Spinal cord (tissue), 10 donors: ENCODE measurements around the gene SPON1. TPM values are rescaled to one million over a fixed set of nuclear protein-coding genes. Genes with fewer than 3 reads are reported as not detected.

Source experiments
- DNase-seq, 6 donors: peaks; one replicate each; pipeline versions ENCODE4 v3.0.0 to v3.0.0-alpha.2; 2013 to 2015; ENCODE audit warnings: low spot score in 6 of 6, low read depth in 4 of 6
- H3K27ac ChIP-seq: one replicate; pipeline ENCODE4 v1.5.1; 2013; ENCODE audit warnings: low read depth, low read length, control low read depth
- H3K27me3 ChIP-seq: one replicate; pipeline ENCODE4 v1.6.1; 2013; ENCODE audit warnings: low read length; ENCODE audit not compliant: control insufficient read depth, insufficient read depth
- H3K36me3 ChIP-seq: one replicate; pipeline ENCODE4 v1.6.1; 2013; ENCODE audit warnings: low read length; ENCODE audit not compliant: control insufficient read depth, insufficient read depth
- H3K4me1 ChIP-seq: one replicate; pipeline ENCODE4 v1.6.1; 2013; ENCODE audit warnings: low read length; ENCODE audit not compliant: control insufficient read depth, insufficient read depth
- H3K4me3 ChIP-seq: one replicate; pipeline ENCODE4 v1.5.1; 2013; ENCODE audit warnings: low read depth, low read length, control low read depth
- H3K9me3 ChIP-seq: one replicate; pipeline ENCODE4 v1.6.1; 2013; ENCODE audit warnings: low read length; ENCODE audit not compliant: control insufficient read depth, insufficient read depth
- WGBS: methylation state at CpG from one replicate; pipeline ENCODE4 v1.1.5; 2013; ENCODE audit warnings: missing lambda C conversion rate; ENCODE audit not compliant: insufficient coverage; 5-methylcytosine and 5-hydroxymethylcytosine counted together
- polyA plus RNA-seq, 2 donors: library from polyadenylated mRNA; unstranded; fragments of 120-200 nt; gene quantifications; one replicate each; pipeline ENCODE4 v1.2.1, GENCODE V29; 2013; ENCODE audit not compliant: insufficient read length in 2 of 2
- total RNA-seq, 2 donors: library from RNA; depleted of rRNA in 1 of 2; stranded (reverse); fragments of 120-200 nt in 1 of 2; fragments of >200 nt in 1 of 2; gene quantifications; one replicate each; pipeline versions ENCODE4 v1.2.3 to v1.2.4, GENCODE V29; 2013 to 2014
- donor health status: healthy.

Gene SPON1
- total and polyA plus RNA-seq, 4 donors: 84.4 to 193 (median 106) TPM

DNA sequence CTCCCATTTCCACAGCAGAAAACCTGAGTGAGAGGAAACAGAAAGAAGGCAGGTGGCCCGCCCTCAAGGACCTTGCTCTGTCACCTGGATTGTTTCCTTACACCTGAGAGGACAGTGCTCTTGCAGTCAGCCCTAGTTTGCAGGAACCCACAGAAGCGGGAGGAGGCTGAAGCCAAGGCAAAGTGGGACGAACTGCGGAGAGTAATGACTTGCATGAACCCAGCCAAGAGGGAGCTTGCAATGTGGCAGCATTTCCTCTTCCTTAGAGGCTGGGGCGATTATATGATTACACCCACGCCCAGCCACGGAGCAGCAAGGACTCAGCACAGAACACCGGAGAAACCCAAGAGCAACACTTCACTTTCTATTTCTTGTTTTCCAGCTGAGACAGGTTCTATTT is 102.6 kb downstream of the SPON1 start:
- no peaks in the 10 kb centered on the region for H3K9me3 ChIP-seq
- peaks cover 5% of the 10 kb centered on the region for H3K4me1 ChIP-seq
- H3K27ac ChIP-seq: no peak overlapping the region
- H3K27me3 ChIP-seq: no peaks in the 10 kb centered on the region
- H3K36me3 ChIP-seq: no peaks in the 10 kb centered on the region
- 83% methylated on average over 4 of the region's 8 CpGs for WGBS
- DNase-seq: peak in 1 of 6 donors; percentile 39
- no peak overlapping the region for H3K4me3 ChIP-seq

DNA sequence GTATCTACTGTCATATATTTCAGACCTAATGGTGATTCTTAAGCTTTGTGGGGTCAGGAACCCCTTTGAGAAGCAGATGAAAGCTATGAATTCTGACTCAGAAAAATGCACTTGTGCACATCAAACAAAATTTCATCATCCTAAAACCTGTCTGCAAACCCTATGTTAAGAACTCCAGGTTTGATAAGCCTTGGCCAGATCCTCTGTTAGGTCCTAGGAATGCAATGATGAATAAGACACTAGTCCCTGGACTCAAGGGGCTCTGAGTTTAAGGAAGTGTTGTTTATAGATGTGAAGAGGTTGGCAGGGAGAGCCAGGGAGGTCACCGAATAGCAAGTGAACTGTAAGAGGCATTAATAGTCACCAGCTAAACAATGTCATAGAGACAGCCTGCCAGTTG is 103.2 kb downstream of the SPON1 start:
- no peaks in the 10 kb centered on the region for H3K9me3 ChIP-seq
- H3K36me3 ChIP-seq: no peaks in the 10 kb centered on the region
- H3K27ac ChIP-seq: no peak overlapping the region
- no peaks in the 10 kb centered on the region for H3K27me3 ChIP-seq
- no CpG with 5 or more reads among the region's 1 CpG for WGBS
- no peak overlapping the region for H3K4me3 ChIP-seq
- no peak for DNase-seq
- peaks cover 5% of the 10 kb centered on the region for H3K4me1 ChIP-seq

DNA sequence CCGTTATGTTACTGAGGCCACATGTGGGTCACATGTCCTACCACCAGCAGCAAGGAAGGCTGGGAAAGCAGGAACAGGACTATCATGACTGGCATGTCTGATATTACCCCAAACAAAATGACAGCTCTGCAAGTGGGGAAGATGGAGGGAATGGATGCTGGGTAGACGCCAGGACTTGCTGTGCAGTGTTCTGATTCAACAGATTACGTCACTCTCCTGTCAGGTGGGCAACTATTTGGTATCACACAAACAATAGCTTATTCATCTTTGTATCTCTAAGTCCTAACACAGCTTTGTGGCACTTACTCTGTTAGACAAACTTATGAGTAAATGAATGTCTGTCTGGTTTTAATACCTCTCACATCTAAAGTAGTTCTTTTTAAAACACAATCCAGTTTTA is 105.2 kb downstream of the SPON1 start:
- DNase-seq: no peak
- 89% methylated on average over 1 of the region's 3 CpGs for WGBS
- Histone ChIP-seq H3K27me3 (no peaks in the 10 kb centered on the region), H3K4me3 (no peak overlapping the region), H3K4me1 (peaks cover 5% of the 10 kb centered on the region), H3K27ac (no peak overlapping the region), H3K9me3 (no peaks in the 10 kb centered on the region), H3K36me3 (no peaks in the 10 kb centered on the region)

DNA sequence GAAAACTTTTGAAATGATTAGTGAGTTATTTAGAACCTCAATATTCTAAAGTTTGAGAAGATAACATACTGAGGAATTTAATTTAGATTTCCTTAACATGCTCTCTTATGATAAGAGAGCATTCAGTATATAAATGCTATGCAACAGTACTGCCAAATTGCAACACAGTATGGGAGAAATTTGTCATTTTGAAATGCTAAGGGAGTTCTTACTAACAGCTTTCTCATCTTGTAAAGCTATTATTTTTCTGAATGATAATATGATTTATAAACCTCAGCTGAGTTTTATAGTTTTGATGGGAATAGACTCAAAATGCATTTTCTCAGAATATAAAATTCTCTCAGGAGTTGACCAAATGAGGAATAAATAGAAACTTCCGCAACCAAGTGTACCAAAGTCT is 108.4 kb downstream of the SPON1 start:
- Histone ChIP-seq H3K36me3 (no peaks in the 10 kb centered on the region), H3K4me3 (no peak overlapping the region), H3K4me1 (no peaks in the 10 kb centered on the region), H3K27ac (no peak overlapping the region), H3K27me3 (no peaks in the 10 kb centered on the region), H3K9me3 (no peaks in the 10 kb centered on the region)
- DNase-seq: peak in 1 of 6 donors; percentile 64
- WGBS: no CpG with 5 or more reads among the region's 1 CpG

DNA sequence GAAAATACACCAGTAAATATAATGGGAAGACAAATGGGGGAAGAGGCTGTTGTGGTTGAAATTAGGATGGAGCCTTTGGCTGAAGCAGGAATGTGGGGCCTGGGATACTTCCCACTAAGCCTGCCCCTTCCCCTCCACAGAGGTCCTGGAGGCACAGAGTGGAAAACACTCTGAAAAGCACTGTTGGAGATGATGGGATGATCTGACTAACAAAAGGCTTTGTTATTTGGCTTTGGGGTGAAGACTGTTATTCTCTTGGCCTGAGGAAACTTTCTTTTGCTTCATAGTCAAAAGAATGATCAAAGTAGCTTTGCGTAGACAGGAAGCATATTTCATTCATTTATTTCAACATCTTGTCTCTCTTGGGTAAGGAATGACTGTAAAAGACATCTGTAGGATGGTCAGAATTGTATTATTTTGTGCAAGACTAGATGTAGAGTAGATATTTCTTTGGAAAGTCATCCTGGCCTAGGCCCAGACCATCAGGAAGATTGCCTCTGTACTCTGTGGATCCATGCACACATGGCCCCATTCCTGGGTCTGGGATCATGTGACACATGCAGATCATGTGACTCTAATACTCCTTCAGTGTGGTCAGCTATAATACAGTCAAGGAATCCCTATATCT is 111.4 kb downstream of the SPON1 start:
- H3K4me3 ChIP-seq: no peak overlapping the region

DNA sequence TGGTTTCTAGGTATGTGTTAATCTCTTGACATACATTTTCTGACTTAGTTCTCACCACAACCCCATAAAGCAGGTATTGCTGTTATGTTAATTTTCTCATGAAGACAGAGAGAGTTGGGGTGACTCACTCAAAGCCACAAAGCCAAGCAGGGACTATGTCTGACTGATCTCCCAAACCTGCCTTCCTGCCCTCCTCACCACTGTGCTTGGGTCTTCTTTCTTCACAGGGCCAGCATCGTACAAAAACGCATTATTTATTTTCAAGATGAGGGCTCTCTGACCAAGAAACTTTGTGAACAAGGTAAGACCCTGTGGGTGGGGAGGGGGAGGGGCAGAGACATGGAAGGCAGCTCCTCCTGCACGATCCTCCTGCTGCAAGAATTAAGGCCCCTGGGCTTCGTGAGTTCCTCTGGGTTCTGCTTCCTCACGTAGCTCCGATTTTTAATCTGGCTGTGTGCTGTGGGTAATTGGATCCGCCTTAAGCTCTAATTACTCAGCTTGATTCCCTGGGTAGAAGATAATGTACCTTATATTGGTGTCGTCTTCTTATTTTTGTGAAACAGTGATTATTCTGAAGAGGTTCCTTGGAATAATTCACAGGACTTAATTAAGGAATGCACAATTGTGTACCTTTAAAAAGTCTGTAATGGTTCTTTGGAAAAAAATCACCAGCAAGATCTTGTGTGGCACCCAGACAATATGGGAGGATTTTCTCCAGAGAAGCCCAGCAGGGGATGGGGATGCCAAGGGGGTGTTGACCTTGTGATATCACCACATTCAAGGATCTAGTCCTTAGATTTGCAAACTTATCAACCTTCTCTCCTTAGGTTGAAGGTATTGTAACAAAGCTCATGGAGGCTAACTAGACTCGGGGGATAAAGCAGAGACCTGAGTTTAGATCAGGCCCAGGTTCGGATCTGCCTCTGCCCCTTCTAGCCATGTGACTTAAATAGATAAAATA is 112.9 kb downstream of the SPON1 start:
- peak in 1 of 6 donors; percentile 78 for DNase-seq
- WGBS: 100% methylated on average over 1 of the region's 10 CpGs
- no peaks in the 10 kb centered on the region for H3K9me3 ChIP-seq
- H3K27me3 ChIP-seq: no peaks in the 10 kb centered on the region
- H3K27ac ChIP-seq: no peak overlapping the region
- H3K4me3 ChIP-seq: no peak overlapping the region
- peaks cover 1% of the 10 kb centered on the region for H3K36me3 ChIP-seq
- H3K4me1 ChIP-seq: no peaks in the 10 kb centered on the region

More for the DNA sequence above, 111.4 kb downstream of the SPON1 start:
- H3K27me3 ChIP-seq: no peaks in the 10 kb centered on the region
- no peak for DNase-seq
- no peak overlapping the region for H3K27ac ChIP-seq
- no peaks in the 10 kb centered on the region for H3K4me1 ChIP-seq
- H3K9me3 ChIP-seq: no peaks in the 10 kb centered on the region
- H3K36me3 ChIP-seq: no peaks in the 10 kb centered on the region
- no CpG with 5 or more reads among the region's 1 CpG for whole genome bisulfite sequencing

DNA sequence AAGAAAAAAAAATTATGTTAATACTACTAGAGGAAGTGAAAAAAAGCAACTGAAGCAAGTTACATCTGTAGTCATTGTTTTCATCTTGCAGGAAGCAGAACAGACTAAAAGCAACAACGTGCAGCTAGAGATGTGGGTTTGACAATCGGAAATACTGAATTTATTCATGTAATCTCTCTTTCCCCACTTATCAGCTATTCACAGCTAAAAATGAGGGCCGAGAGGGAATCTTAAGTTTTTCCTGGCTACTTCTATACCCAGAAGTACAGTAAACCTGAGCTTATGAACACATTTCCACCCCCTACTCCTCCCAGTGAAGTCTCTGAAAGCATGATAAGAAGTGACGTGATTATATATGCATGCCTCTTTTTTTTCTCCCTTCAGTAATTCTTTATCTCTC is 116.5 kb downstream of the SPON1 start:
- Histone ChIP-seq H3K9me3 (no peaks in the 10 kb centered on the region), H3K36me3 (peaks cover 4% of the 10 kb centered on the region), H3K27me3 (no peaks in the 10 kb centered on the region), H3K4me1 (no peaks in the 10 kb centered on the region), H3K4me3 (no peak overlapping the region), H3K27ac (no peak overlapping the region)
- WGBS: no CpG with 5 or more reads among the region's 4 CpGs
- DNase-seq: peak in 1 of 6 donors; percentile 52

DNA sequence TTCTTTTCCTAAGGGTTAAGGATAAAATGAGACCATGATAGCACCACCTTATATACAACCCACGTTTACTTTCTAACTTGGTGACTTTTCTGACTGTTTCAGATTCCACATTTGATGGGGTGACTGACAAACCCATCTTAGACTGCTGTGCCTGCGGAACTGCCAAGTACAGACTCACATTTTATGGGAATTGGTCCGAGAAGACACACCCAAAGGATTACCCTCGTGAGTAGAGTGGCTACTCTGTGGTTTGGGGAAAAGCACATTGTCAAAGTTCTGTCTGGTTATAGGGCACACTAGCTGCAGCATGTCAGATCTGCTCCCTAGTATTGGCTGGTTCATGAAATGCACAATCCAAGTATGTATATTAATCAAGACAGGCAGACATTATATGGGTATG is 117.3 kb downstream of the SPON1 start:
- 100% methylated on average over 1 of the region's 4 CpGs for WGBS
- H3K4me1 ChIP-seq: no peaks in the 10 kb centered on the region

DNA sequence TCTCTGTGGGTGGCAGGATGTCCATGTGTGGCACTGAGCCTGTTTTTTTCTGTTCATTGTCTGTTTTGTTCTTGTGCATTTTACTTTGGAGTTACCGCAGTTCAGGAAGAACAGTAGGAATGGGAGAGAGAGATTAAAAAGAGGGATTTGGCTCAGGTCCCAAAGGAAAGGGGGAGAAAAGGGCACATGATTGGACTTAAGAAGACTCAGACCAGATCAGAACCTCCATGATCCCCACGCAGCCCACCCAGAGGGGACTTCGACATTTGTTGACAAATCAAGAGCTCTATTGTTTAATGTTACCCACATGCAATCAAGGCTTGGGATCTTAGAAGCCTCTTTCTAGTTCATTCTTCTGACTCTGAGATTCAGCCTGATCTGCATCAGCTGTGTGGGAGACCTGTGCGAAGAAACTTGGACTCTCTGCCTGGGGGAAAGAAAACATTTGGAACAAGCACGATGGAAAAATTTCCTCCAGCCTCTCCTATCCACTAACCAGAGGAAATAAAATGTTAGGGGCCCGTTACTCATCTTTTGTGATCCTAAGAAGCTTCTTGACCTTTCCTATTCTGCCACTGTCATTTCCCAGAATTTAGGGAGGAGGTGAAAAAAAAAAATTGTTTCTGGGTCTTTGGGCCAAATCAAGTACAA is 119.2 kb downstream of the SPON1 start:
- 40% methylated on average over 4 of the region's 6 CpGs for WGBS
- Histone ChIP-seq H3K27ac (no peak overlapping the region), H3K4me1 (no peaks in the 10 kb centered on the region), H3K9me3 (no peaks in the 10 kb centered on the region), H3K36me3 (peaks cover 4% of the 10 kb centered on the region), H3K4me3 (no peak overlapping the region), H3K27me3 (no peaks in the 10 kb centered on the region)
- no peak for DNase-seq

More for the DNA sequence above, 117.3 kb downstream of the SPON1 start:
- H3K4me3 ChIP-seq: no peak overlapping the region
- H3K27me3 ChIP-seq: no peaks in the 10 kb centered on the region
- H3K9me3 ChIP-seq: no peaks in the 10 kb centered on the region
- peaks cover 4% of the 10 kb centered on the region for H3K36me3 ChIP-seq
- H3K27ac ChIP-seq: no peak overlapping the region
- DNase-seq: no peak
